Mesenchymal stem cell (in vitro differentiated cells and primary cell): ENCODE measurements around the gene RCOR3.

Experiments
- DNase-seq: peaks from one replicate; pipeline ENCODE4 v3.0.0-alpha.2; 2013
- H2AFZ ChIP-seq: one replicate; pipeline ENCODE4 v1.6.1; 2013; ENCODE audit warnings: low read depth, mild to moderate bottlenecking, control low read depth, inconsistent platforms, low read length, moderate library complexity
- H2AK5ac ChIP-seq: 2 replicates; pipeline ENCODE4 v1.6.1; 2013; ENCODE audit warnings: low read length, moderate library complexity, mild to moderate bottlenecking, inconsistent platforms; ENCODE audit not compliant: severe bottlenecking
- H2BK120ac ChIP-seq: one replicate; pipeline ENCODE4 v1.6.1; 2013; ENCODE audit warnings: low read depth, mild to moderate bottlenecking, inconsistent platforms, low read length, moderate library complexity
- H2BK12ac ChIP-seq, 2 experiments: one replicate each; pipeline ENCODE4 v1.6.1; 2013; ENCODE audit warnings: inconsistent platforms in 2 of 2, low read length in 2 of 2, mild to moderate bottlenecking in 2 of 2, moderate library complexity in 2 of 2, control low read depth in 1 of 2
- H2BK15ac ChIP-seq: one replicate; pipeline ENCODE4 v1.6.1; 2013; ENCODE audit warnings: mild to moderate bottlenecking, low read depth, inconsistent platforms; ENCODE audit not compliant: poor library complexity, severe bottlenecking
- H2BK5ac ChIP-seq: 2 replicates; pipeline ENCODE4 v1.6.1; 2013; ENCODE audit warnings: low read depth, mild to moderate bottlenecking, low read length, control low read depth, inconsistent platforms; ENCODE audit not compliant: poor library complexity, severe bottlenecking
- H3K14ac ChIP-seq, 2 experiments: one replicate each; pipeline ENCODE4 v1.6.1; 2013; ENCODE audit warnings: inconsistent platforms in 2 of 2, low read length in 2 of 2, control low read depth in 1 of 2, mild to moderate bottlenecking in 1 of 2, moderate library complexity in 1 of 2
- H3K18ac ChIP-seq, 2 experiments: one replicate each; pipeline ENCODE4 v1.6.1; 2013; ENCODE audit warnings: inconsistent platforms in 2 of 2, low read length in 2 of 2, control low read depth in 1 of 2, low read depth in 1 of 2, mild to moderate bottlenecking in 1 of 2
- H3K23ac ChIP-seq, 2 experiments: one replicate each; pipeline ENCODE4 v1.6.1; 2013; ENCODE audit warnings: inconsistent platforms in 2 of 2, low read length in 2 of 2, mild to moderate bottlenecking in 2 of 2, moderate library complexity in 2 of 2, control low read depth in 1 of 2
- H3K27ac ChIP-seq: 2 replicates; pipeline ENCODE4 v1.5.1; 2013; ENCODE audit warnings: mild to moderate bottlenecking, moderate library complexity, low read length, control low read depth, inconsistent platforms; ENCODE audit not compliant: poor library complexity, severe bottlenecking
- H3K27me3 ChIP-seq, 2 experiments: 2 replicates each; pipeline versions ENCODE4 v1.6.1 to v1.7.0; 2013; ENCODE audit warnings: low read length in 2 of 2, mild to moderate bottlenecking in 2 of 2, moderate library complexity in 2 of 2, control low read depth in 1 of 2, inconsistent platforms in 1 of 2; ENCODE audit not compliant: control insufficient read depth in 1 of 2, insufficient read depth in 1 of 2
- H3K36me3 ChIP-seq, 2 experiments: 2 replicates each; pipeline versions ENCODE4 v1.6.1 to v1.7.0; 2013; ENCODE audit warnings: low read length in 2 of 2, control low read depth in 1 of 2, inconsistent platforms in 1 of 2, low read depth in 1 of 2, mild to moderate bottlenecking in 1 of 2; ENCODE audit not compliant: insufficient read depth in 2 of 2, control insufficient read depth in 1 of 2
- H3K4ac ChIP-seq, 2 experiments: one replicate each; pipeline ENCODE4 v1.6.1; 2013; ENCODE audit warnings: inconsistent platforms in 2 of 2, low read length in 2 of 2, mild to moderate bottlenecking in 2 of 2, moderate library complexity in 2 of 2, control low read depth in 1 of 2, low read depth in 1 of 2
- H3K4me1 ChIP-seq: 2 replicates; pipeline ENCODE4 v1.6.1; 2013; ENCODE audit warnings: low read depth, low read length, control low read depth; ENCODE audit not compliant: control insufficient read depth, insufficient read depth
- H3K4me2 ChIP-seq: 2 replicates; pipeline ENCODE4 v1.6.1; 2013; ENCODE audit warnings: low read length, mild to moderate bottlenecking, inconsistent platforms; ENCODE audit not compliant: poor library complexity, severe bottlenecking
- H3K4me3 ChIP-seq, 2 experiments: 2 replicates each; pipeline versions ENCODE4 v1.5.1 to v1.7.0; 2013; ENCODE audit warnings: low read length in 2 of 2, mild to moderate bottlenecking in 2 of 2, control low read depth in 1 of 2, low read depth in 1 of 2; ENCODE audit not compliant: insufficient read depth in 1 of 2
- H3K79me1 ChIP-seq: replicated peaks from 2 replicates; pipeline ENCODE4 v1.6.1; 2013; ENCODE audit warnings: mild to moderate bottlenecking, control low read depth, low read length, inconsistent platforms; ENCODE audit not compliant: poor library complexity, severe bottlenecking
- H3K9ac ChIP-seq: 2 replicates; pipeline ENCODE4 v1.7.0; 2013; ENCODE audit warnings: mild to moderate bottlenecking, low read length, moderate library complexity
- H3K9me3 ChIP-seq: 2 replicates; pipeline ENCODE4 v1.7.0; 2013; ENCODE audit warnings: mild to moderate bottlenecking, low read length; ENCODE audit not compliant: control insufficient read depth
- H4K8ac ChIP-seq: one replicate; pipeline ENCODE4 v1.6.1; 2013; ENCODE audit warnings: inconsistent platforms, mild to moderate bottlenecking, low read length, moderate library complexity
- H4K91ac ChIP-seq: one replicate; pipeline ENCODE4 v1.6.1; 2013; ENCODE audit warnings: mild to moderate bottlenecking, low read length, inconsistent platforms
- WGBS: methylation state at CpG from one replicate; pipeline ENCODE4 v1.1.7; 2013; ENCODE audit warnings: mixed read lengths; 5-methylcytosine and 5-hydroxymethylcytosine counted together

Gene RCOR3

GRCh38 chr1:211296396-211296795 is 37.2 kb downstream of the RCOR3 start:
- Histone ChIP-seq H3K9ac (no peak overlapping the region), H2BK15ac (no peak overlapping the region), H3K18ac (no peak overlapping the region), H3K79me1 (peaks cover 8% of the 10 kb centered on the region), H2BK12ac (no peak overlapping the region), H3K27ac (no peak overlapping the region), H4K91ac (no peak overlapping the region), H4K8ac (no peak overlapping the region), H3K4me2 (no peak overlapping the region), H3K4me3 (no peak overlapping the region), H3K4me1 (no peaks in the 10 kb centered on the region), H3K4ac (no peak overlapping the region), H3K27me3 (no peaks in the 10 kb centered on the region), H3K14ac (no peak overlapping the region), H2AFZ (no peak overlapping the region), H2BK5ac (no peak overlapping the region), H2BK120ac (no peak overlapping the region), H3K36me3 (peaks cover 13 to 87% of the 10 kb centered on the region in 2 experiments), H2AK5ac (no peak overlapping the region), H3K9me3 (no peaks in the 10 kb centered on the region), H3K23ac (no peak overlapping the region)
- DNase-seq, result no peak

DNA sequence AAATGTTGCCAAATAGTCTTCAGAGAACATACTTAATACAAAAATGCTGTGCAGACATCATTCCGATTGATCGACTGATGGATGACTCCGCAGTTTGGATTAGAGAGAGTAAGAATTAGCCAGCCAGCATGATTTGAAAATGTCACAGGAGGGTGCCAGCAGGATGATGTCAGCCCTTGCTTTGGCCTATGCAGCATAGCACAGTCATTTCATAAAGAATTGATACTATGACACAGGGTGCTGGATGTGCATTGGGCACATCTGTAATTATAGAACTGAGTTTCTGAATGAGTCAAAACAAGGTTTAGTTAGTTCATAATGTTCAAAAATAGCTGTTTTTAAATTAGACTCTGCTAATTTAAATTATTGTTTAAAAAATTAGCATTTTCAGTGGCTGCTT is 45.9 kb downstream of the RCOR3 start:
- H3K4me3 ChIP-seq, result no peak overlapping the region
- no peaks in the 10 kb centered on the region for H3K4me1 ChIP-seq
- H2BK12ac ChIP-seq, result no peak overlapping the region
- no peak overlapping the region for H3K14ac ChIP-seq
- peaks cover 6% of the 10 kb centered on the region for H3K79me1 ChIP-seq
- H3K27ac ChIP-seq, result no peak overlapping the region
- H2BK120ac ChIP-seq, result no peak overlapping the region
- no peak overlapping the region for H2AFZ ChIP-seq
- no peak overlapping the region for H3K4ac ChIP-seq
- peaks cover 2 to 78% of the 10 kb centered on the region in 2 experiments for H3K36me3 ChIP-seq
- no peak overlapping the region for H2BK5ac ChIP-seq
- H3K27me3 ChIP-seq, result no peaks in the 10 kb centered on the region
- DNase-seq, result no peak
- H3K18ac ChIP-seq, result no peak overlapping the region
- H3K9me3 ChIP-seq, result no peaks in the 10 kb centered on the region
- H2BK15ac ChIP-seq, result no peak overlapping the region
- H4K91ac ChIP-seq, result no peak overlapping the region
- WGBS, result 100% methylated on average over 3 of the region's 3 CpGs
- no peak overlapping the region for H4K8ac ChIP-seq
- no peak overlapping the region for H3K4me2 ChIP-seq
- H3K9ac ChIP-seq, result peak overlapping the region; percentile 17
- H2AK5ac ChIP-seq, result no peak overlapping the region
- H3K23ac ChIP-seq, result no peak overlapping the region

DNA sequence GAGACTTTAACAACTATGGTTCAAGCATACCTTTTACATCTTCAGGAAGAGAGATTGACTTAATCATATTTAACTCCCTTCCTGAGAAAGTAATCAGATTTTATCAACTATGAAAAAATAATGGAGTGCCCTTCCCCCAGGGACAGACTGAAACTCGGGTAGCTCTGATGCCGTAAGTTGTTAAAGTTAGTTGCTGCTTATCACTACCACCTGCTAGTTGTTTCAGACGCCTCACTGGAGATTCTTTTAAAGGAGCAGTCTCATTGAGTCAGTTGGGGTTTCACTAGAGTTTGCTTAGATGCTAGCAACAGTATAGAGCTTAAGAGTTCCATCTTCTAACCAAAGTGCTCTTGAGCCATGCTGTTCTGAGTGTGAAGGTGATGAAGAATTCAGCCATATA is 50.5 kb downstream of the RCOR3 start:
- Histone ChIP-seq H3K4me3 (no peak overlapping the region), H2BK120ac (no peak overlapping the region), H2BK15ac (no peak overlapping the region), H3K4ac (no peak overlapping the region), H4K91ac (no peak overlapping the region), H3K23ac (no peak overlapping the region), H3K27ac (no peak overlapping the region), H3K4me1 (no peaks in the 10 kb centered on the region), H3K79me1 (peaks cover 5% of the 10 kb centered on the region), H2BK12ac (no peak overlapping the region), H2AK5ac (no peak overlapping the region), H3K18ac (no peak overlapping the region), H2BK5ac (no peak overlapping the region), H3K4me2 (no peak overlapping the region), H4K8ac (no peak overlapping the region), H3K9ac (no peak overlapping the region), H3K36me3 (peaks cover 5 to 80% of the 10 kb centered on the region in 2 experiments), H3K9me3 (no peaks in the 10 kb centered on the region), H3K27me3 (no peaks in the 10 kb centered on the region), H3K14ac (no peak overlapping the region), H2AFZ (no peak overlapping the region)
- WGBS, result 83% methylated on average over 3 of the region's 3 CpGs
- DNase-seq, result no peak

GRCh38 chr1:211313392-211313791 is 54.2 kb downstream of the RCOR3 start:
- Histone ChIP-seq H2BK12ac (no peak overlapping the region), H2BK15ac (no peak overlapping the region)

More at GRCh38 chr1:211313392-211313791, 54.2 kb downstream of the RCOR3 start:
- Histone ChIP-seq H2AK5ac (no peak overlapping the region), H3K4me2 (no peak overlapping the region), H2BK120ac (no peak overlapping the region), H3K23ac (no peak overlapping the region), H4K8ac (no peak overlapping the region), H4K91ac (no peak overlapping the region), H2AFZ (no peak overlapping the region), H3K79me1 (peaks cover 5% of the 10 kb centered on the region), H3K4me1 (no peaks in the 10 kb centered on the region), H3K9me3 (no peaks in the 10 kb centered on the region), H3K14ac (no peak overlapping the region), H3K18ac (no peak overlapping the region), H3K36me3 (peaks cover 8 to 86% of the 10 kb centered on the region in 2 experiments), H3K4ac (no peak overlapping the region), H3K4me3 (no peak overlapping the region), H3K27me3 (no peaks in the 10 kb centered on the region), H3K27ac (no peak overlapping the region), H3K9ac (no peak overlapping the region), H2BK5ac (no peak overlapping the region)
- WGBS, result 98% methylated on average over 11 of the region's 11 CpGs
- DNase-seq, result no peak
